HepG2 (cell line): ENCODE results near the gene SNAI3. TPM values are rescaled to one million over a fixed set of nuclear protein-coding genes. Genes with fewer than 3 reads are reported as not detected.

Experiments
- AKAP8 ChIP-seq: sonication (generic); formaldehyde crosslinking; IDR thresholded peaks from 2 replicates; pipeline ENCODE4 v1.5.1; 2020; ENCODE audit warnings: mild to moderate bottlenecking, missing genetic modification reagents
- ATF2 ChIP-seq: sonication (generic); formaldehyde crosslinking; IDR thresholded peaks from 2 replicates; pipeline ENCODE4 v1.4.0; 2020; ENCODE audit warnings: missing genetic modification reagents
- GFI1 ChIP-seq: sonication (generic); formaldehyde crosslinking; IDR thresholded peaks from 2 replicates; pipeline ENCODE4 v1.5.0; 2020; ENCODE audit warnings: missing genetic modification reagents, mild to moderate bottlenecking, borderline replicate concordance
- NCOA2 ChIP-seq: sonication (generic); formaldehyde crosslinking; IDR thresholded peaks from 2 replicates; pipeline ENCODE4 v1.8.0; 2022; ENCODE audit warnings: inconsistent platforms
- PATZ1 ChIP-seq: sonication (generic); formaldehyde crosslinking; IDR thresholded peaks from 2 replicates; pipeline ENCODE4 v1.4.0; 2020; ENCODE audit warnings: missing genetic modification reagents
- THAP7 ChIP-seq: sonication (generic); formaldehyde crosslinking; IDR thresholded peaks from 2 replicates; pipeline ENCODE4 v1.8.1; 2023; ENCODE audit warnings: mild to moderate bottlenecking, missing genetic modification reagents
- YY1 ChIP-seq: IDR thresholded peaks from 2 replicates; pipeline ENCODE4 v1.6.1; 2011; ENCODE audit warnings: low read length, low read depth, moderate library complexity, mild to moderate bottlenecking; ENCODE audit not compliant: insufficient read depth, insufficient replicate concordance
- ZNF367 ChIP-seq: sonication (generic); formaldehyde crosslinking; IDR thresholded peaks from 2 replicates; pipeline ENCODE4 v1.4.0; 2020; ENCODE audit warnings: missing genetic modification reagents, borderline replicate concordance
- ZNF501 ChIP-seq: sonication (generic); formaldehyde crosslinking; IDR thresholded peaks from 2 replicates; pipeline ENCODE4 v1.5.1; 2020; ENCODE audit warnings: mild to moderate bottlenecking, moderate library complexity, missing genetic modification reagents
- ZNF598 ChIP-seq: sonication (generic); formaldehyde crosslinking; IDR thresholded peaks from 2 replicates; pipeline ENCODE4 v1.5.1; 2020; ENCODE audit warnings: mild to moderate bottlenecking, missing genetic modification reagents, borderline replicate concordance
- ZNF615 ChIP-seq: sonication (generic); formaldehyde crosslinking; IDR thresholded peaks from 2 replicates; pipeline ENCODE4 v1.5.0; 2020; ENCODE audit warnings: mild to moderate bottlenecking, missing genetic modification reagents, borderline replicate concordance
- polyA plus RNA-seq, 8 experiments: library from polyadenylated mRNA; depleted of rRNA in 3 of 8; stranded (reverse) in 7 of 8; unstranded in 1 of 8; fragments of >200 nt; fragmentation: Illumina TruSeq in 4 of 8; extraction: Trizol in 4 of 8; gene quantifications; 2 replicates each; pipeline versions ENCODE4 v1.2.1 to v1.2.3, GENCODE V29; 2011 to 2016; ENCODE audit warnings: low read depth in 4 of 8, missing spikeins in 1 of 8, mixed read lengths in 1 of 8; ENCODE audit not compliant: insufficient read depth in 1 of 8
- total RNA-seq, 5 experiments: library from RNA; depleted of rRNA; stranded (reverse); fragments of >200 nt; fragmentation: Illumina TruSeq; extraction: Trizol; gene quantifications; 2 replicates each; pipeline ENCODE4 v1.2.3, GENCODE V29; 2016; ENCODE audit warnings: low read depth in 1 of 5
- TF ChIP-seq, protein P1 (sequence below), 2 experiments: IDR thresholded peaks; 2 replicates each; pipeline ENCODE4 v1.6.1; 2011 to 2012; ENCODE audit warnings: low read length in 2 of 2, borderline replicate concordance in 1 of 2, low read depth in 1 of 2, mild to moderate bottlenecking in 1 of 2, moderate library complexity in 1 of 2
- TF ChIP-seq, protein P2 (sequence below): sonication (generic); formaldehyde crosslinking; IDR thresholded peaks from 2 replicates; pipeline ENCODE4 v1.4.0; 2020; ENCODE audit warnings: mild to moderate bottlenecking, missing genetic modification reagents

The SNAI3 gene
- total and polyA plus RNA-seq, 2 of the 13 experiments (the other 11 are each of a cell fraction or from before 2014, with no cell fraction given): 0.09 to 0.18 TPM

DNA sequence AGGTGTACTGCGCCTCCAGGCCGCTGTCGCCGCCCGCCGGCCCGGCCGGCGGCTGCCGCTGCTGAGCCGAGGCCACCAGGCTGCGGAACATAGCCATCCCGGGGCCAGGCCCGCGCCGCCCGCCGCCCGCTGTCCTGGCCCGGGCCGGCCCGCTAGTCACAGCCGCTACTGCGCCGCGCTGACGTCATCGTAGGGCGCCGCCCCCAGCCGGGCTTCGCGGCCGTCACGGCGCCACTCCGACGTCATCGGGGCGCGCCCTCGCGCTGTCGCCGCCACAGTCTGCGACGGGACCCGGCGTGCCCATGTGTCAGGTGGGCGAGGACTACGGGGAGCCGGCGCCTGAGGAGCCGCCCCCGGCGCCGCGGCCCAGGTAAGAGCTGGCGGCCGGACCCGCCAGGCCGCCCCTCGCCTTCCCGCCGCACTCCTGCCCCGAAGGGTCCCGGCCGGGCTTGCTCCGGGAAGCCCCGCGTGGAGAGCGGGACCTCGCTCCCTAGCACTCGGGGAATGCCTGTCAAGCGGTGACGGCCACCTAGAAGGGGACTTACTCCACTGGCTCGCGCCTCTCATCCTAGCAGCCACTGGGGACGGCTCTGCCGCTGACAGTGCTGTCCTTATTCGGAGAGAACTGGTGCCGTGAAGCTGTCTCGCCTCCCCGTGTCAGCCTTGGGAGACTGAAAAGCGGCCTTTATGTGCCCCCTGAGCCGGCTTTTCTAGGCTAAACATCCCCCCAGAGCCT is 20.1 kb upstream of the SNAI3 start, which contains the start of the genes CTU2 and RNF166 (continued):
- TF ChIP-seq ATF2 (CRISPR knock-in tag): peak; percentile 92
- TF ChIP-seq, protein P1, sequence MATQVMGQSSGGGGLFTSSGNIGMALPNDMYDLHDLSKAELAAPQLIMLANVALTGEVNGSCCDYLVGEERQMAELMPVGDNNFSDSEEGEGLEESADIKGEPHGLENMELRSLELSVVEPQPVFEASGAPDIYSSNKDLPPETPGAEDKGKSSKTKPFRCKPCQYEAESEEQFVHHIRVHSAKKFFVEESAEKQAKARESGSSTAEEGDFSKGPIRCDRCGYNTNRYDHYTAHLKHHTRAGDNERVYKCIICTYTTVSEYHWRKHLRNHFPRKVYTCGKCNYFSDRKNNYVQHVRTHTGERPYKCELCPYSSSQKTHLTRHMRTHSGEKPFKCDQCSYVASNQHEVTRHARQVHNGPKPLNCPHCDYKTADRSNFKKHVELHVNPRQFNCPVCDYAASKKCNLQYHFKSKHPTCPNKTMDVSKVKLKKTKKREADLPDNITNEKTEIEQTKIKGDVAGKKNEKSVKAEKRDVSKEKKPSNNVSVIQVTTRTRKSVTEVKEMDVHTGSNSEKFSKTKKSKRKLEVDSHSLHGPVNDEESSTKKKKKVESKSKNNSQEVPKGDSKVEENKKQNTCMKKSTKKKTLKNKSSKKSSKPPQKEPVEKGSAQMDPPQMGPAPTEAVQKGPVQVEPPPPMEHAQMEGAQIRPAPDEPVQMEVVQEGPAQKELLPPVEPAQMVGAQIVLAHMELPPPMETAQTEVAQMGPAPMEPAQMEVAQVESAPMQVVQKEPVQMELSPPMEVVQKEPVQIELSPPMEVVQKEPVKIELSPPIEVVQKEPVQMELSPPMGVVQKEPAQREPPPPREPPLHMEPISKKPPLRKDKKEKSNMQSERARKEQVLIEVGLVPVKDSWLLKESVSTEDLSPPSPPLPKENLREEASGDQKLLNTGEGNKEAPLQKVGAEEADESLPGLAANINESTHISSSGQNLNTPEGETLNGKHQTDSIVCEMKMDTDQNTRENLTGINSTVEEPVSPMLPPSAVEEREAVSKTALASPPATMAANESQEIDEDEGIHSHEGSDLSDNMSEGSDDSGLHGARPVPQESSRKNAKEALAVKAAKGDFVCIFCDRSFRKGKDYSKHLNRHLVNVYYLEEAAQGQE (IDR thresholded peaks at IDR 0.05; ENCODE audit: borderline replicate concordance in 1 of 2, low read depth in 1 of 2, low read length in 2 of 2): no peak
- TF ChIP-seq ZNF501 (CRISPR knock-in tag): peak; percentile 27
- TF ChIP-seq AKAP8 (CRISPR knock-in tag): peak; percentile 74; the same call in 1 of the 2 replicates
- peak; percentile 74; the same call in 1 of the 2 replicates for TF ChIP-seq ZNF367 (CRISPR knock-in tag)
- peak; percentile 23; the same call in 1 of the 2 replicates for TF ChIP-seq NCOA2 (CRISPR knock-in tag)
- TF ChIP-seq, protein P2, sequence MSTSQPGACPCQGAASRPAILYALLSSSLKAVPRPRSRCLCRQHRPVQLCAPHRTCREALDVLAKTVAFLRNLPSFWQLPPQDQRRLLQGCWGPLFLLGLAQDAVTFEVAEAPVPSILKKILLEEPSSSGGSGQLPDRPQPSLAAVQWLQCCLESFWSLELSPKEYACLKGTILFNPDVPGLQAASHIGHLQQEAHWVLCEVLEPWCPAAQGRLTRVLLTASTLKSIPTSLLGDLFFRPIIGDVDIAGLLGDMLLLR (CRISPR knock-in tag): peak; percentile 100
- peak; percentile 87; the same call in 1 of the 2 replicates for TF ChIP-seq ZNF598 (CRISPR knock-in tag)
- 0 out of 2 replicates have a peak, but pooled peaks have one; percentile 11 for TF ChIP-seq THAP7 (CRISPR knock-in tag)
- TF ChIP-seq PATZ1 (CRISPR knock-in tag): peak; percentile 73
- TF ChIP-seq ZNF615 (CRISPR knock-in tag): no peak
- peak; percentile 86 for TF ChIP-seq YY1
- TF ChIP-seq GFI1 (CRISPR knock-in tag): no peak; the same call in 1 of the 2 replicates
